Tibial nerve (tissue), 4 donors: ENCODE data around the gene GPATCH2L. TPM values are rescaled to one million over a fixed set of nuclear protein-coding genes. Genes with fewer than 3 reads are reported as not detected.

Experiments
- DNase-seq, 2 donors: peaks; one replicate each; pipeline ENCODE4 v3.0.0-alpha.2; 2019; ENCODE audit warnings: low spot score in 2 of 2
- H3K27ac ChIP-seq, 4 donors: fragments of 200-600 bp; sonication (generic) in 3 of 4; one replicate each; pipeline ENCODE4 v1.5.1; 2017 to 2019; ENCODE audit warnings: mild to moderate bottlenecking in 1 of 4
- H3K27me3 ChIP-seq, 2 donors: fragments of 200-600 bp; sonication (generic) in 1 of 2; one replicate each; pipeline versions ENCODE4 v1.5.1 to v1.6.0; 2017 to 2019
- H3K36me3 ChIP-seq, 3 donors: fragments of 200-600 bp; sonication (generic); one replicate each; pipeline ENCODE4 v1.5.1; 2018 to 2019
- H3K4me1 ChIP-seq, 4 donors: fragments of 200-600 bp; sonication (generic) in 3 of 4; one replicate each; pipeline ENCODE4 v1.5.1; 2017 to 2019
- H3K4me3 ChIP-seq, 4 donors: fragments of 200-600 bp; sonication (generic) in 3 of 4; one replicate each; pipeline ENCODE4 v1.5.1; 2017 to 2019; ENCODE audit warnings: mild to moderate bottlenecking in 1 of 4, moderate library complexity in 1 of 4
- H3K9me3 ChIP-seq, 4 donors: fragments of 200-600 bp; sonication (generic) in 3 of 4; one replicate each; pipeline ENCODE4 v1.5.1; 2017 to 2019
- CTCF ChIP-seq, 5 experiments: fragments of 200-600 bp in 3 of 5; fragments of 450-650 bp in 2 of 5; sonication (generic) in 3 of 5; IDR thresholded peaks; one replicate each; pipeline ENCODE4 v1.5.1; 2016 to 2019; ENCODE audit warnings: antibody characterized with exemption in 5 of 5, mild to moderate bottlenecking in 3 of 5, moderate library complexity in 2 of 5
- EP300 ChIP-seq, 2 donors: sonication (generic); formaldehyde crosslinking; IDR thresholded peaks; one replicate each; pipeline ENCODE4 v1.6.1; 2017; ENCODE audit warnings: antibody characterized with exemption in 2 of 2, mild to moderate bottlenecking in 1 of 2
- POLR2A ChIP-seq, 2 donors: fragments of 450-650 bp; IDR thresholded peaks; one replicate each; pipeline ENCODE4 v1.6.1; 2017; ENCODE audit warnings: antibody characterized with exemption in 2 of 2, mild to moderate bottlenecking in 2 of 2, moderate library complexity in 2 of 2
- WGBS, 2 donors: methylation state at CpG; one replicate each; pipeline ENCODE4 v1.1.5; 2018; 5-methylcytosine and 5-hydroxymethylcytosine counted together
- total RNA-seq, 4 donors: library from RNA; depleted of rRNA; stranded (reverse); fragments of >200 nt; gene quantifications; one replicate each; pipeline ENCODE4 v1.1.0, GENCODE V29; 2016

The GPATCH2L gene
- total RNA-seq, 4 donors from 2014 or later: 56.1 to 76.8 (median 71.7) TPM

- 64 to 66% methylated on average over 4 of the region's 4 CpGs for WGBS, 2 donors
- DNase-seq: no peak
- no peaks in the 10 kb centered on the region for H3K36me3 ChIP-seq
- H3K27me3 ChIP-seq: no peaks in the 10 kb centered on the region
- no peak for TF ChIP-seq EP300 (IDR thresholded peaks at IDR 0.05)
- no peak for TF ChIP-seq CTCF (IDR thresholded peaks at IDR 0.05)
- no peak overlapping the region for H3K27ac ChIP-seq
- H3K9me3 ChIP-seq: no peaks in the 10 kb centered on the region
- H3K4me3 ChIP-seq: no peak overlapping the region
- H3K4me1 ChIP-seq: no peaks in the 10 kb centered on the region
Measured at GRCh38 chr14:76121089-76121748, 30.5 kb upstream of the GPATCH2L start.

GRCh38 chr14:76123426-76124225 is 28.1 kb upstream of the GPATCH2L start:
- Histone ChIP-seq H3K4me1 (no peaks in the 10 kb centered on the region), H3K27me3 (no peaks in the 10 kb centered on the region), H3K27ac (no peak overlapping the region), H3K9me3 (no peaks in the 10 kb centered on the region), H3K36me3 (no peaks in the 10 kb centered on the region), H3K4me3 (no peak overlapping the region)
- DNase-seq: no peak
- no peak for TF ChIP-seq POLR2A (IDR thresholded peaks at IDR 0.05)
- TF ChIP-seq EP300 (IDR thresholded peaks at IDR 0.05): no peak
- no peak for TF ChIP-seq CTCF (IDR thresholded peaks at IDR 0.05)
- WGBS, 2 donors: 62 to 67% methylated on average over 9 to 10 of the region's 10 CpGs

- no peaks in the 10 kb centered on the region for H3K36me3 ChIP-seq
- DNase-seq: no peak
- WGBS, 2 donors: 66 to 69% methylated on average over 8 of the region's 8 CpGs
- peaks cover 0 to 6% of the 10 kb centered on the region in 2 donors for H3K27me3 ChIP-seq
- no peaks in the 10 kb centered on the region for H3K4me1 ChIP-seq
- H3K4me3 ChIP-seq: no peak overlapping the region
- TF ChIP-seq EP300 (IDR thresholded peaks at IDR 0.05) (no peak), CTCF (IDR thresholded peaks at IDR 0.05) (no peak), POLR2A (IDR thresholded peaks at IDR 0.05) (no peak)
- no peak overlapping the region for H3K27ac ChIP-seq
- H3K9me3 ChIP-seq: no peaks in the 10 kb centered on the region
Measured at GRCh38 chr14:76125511-76125910, 26.2 kb upstream of the GPATCH2L start.

- Histone ChIP-seq H3K27ac (no peak overlapping the region), H3K4me1 (no peaks in the 10 kb centered on the region), H3K27me3 (peaks cover 0 to 10% of the 10 kb centered on the region in 2 donors), H3K9me3 (no peaks in the 10 kb centered on the region), H3K4me3 (no peak overlapping the region), H3K36me3 (no peaks in the 10 kb centered on the region)
- WGBS, 2 donors: 78 to 88% methylated on average over 5 of the region's 5 CpGs
- no peak for TF ChIP-seq EP300 (IDR thresholded peaks at IDR 0.05)
- no peak for DNase-seq
Measured at GRCh38 chr14:76126076-76126475, 25.6 kb upstream of the GPATCH2L start.

GRCh38 chr14:76129851-76130576 is 21.7 kb upstream of the GPATCH2L start:
- 47 to 69% methylated on average over 2 to 3 of the region's 3 CpGs for WGBS, 2 donors
- DNase-seq: no peak
- Histone ChIP-seq H3K27me3 (peaks cover 0 to 37% of the 10 kb centered on the region in 2 donors), H3K4me1 (no peaks in the 10 kb centered on the region), H3K36me3 (no peaks in the 10 kb centered on the region), H3K27ac (no peak overlapping the region), H3K9me3 (no peaks in the 10 kb centered on the region), H3K4me3 (no peak overlapping the region)
- no peak for TF ChIP-seq EP300 (IDR thresholded peaks at IDR 0.05)
- no peak for TF ChIP-seq CTCF (IDR thresholded peaks at IDR 0.05)
